Measurements from ENCODE around the gene GSK3B.

DNA sequence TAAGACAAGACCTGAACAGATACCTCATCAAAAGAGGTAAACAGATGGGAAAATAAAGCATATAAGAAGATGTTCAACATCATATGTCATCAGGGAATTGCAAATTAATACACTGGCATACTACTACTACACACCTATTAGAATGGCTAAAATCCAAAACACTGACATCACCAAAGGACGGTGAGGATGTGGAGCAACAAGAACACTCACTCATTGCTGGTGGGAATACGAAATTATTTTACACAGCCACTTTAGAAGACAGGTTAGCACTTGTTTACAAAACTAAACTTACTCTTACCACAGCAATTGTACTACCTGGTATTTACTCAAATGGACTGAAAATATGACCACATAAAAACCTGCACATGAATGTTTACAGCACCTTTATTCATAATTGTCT lies 119.6 kb downstream of the GSK3B start:
- TF ChIP-seq EZH2phosphoT487 (IDR thresholded peaks at IDR 0.05; ENCODE audit: insufficient read depth, low read depth) (no peak), EZH2 (IDR thresholded peaks at IDR 0.05; ENCODE audit: insufficient read depth, poor library complexity, severe bottlenecking) (no peak)
